Sigmoid colon (tissue), 4 donors: ENCODE data around the gene NPTX2.

Experiments used
- CTCF ChIP-seq, 4 experiments: fragments of 450-650 bp in 3 of 4; fragments of 200-600 bp in 1 of 4; IDR thresholded peaks; one replicate each; pipeline ENCODE4 v1.5.1; 2016 to 2019; ENCODE audit warnings: antibody characterized with exemption in 4 of 4, mild to moderate bottlenecking in 3 of 4, moderate library complexity in 2 of 4
- EP300 ChIP-seq, 4 donors: sonication (generic); formaldehyde crosslinking; IDR thresholded peaks; one replicate each; pipeline ENCODE4 v1.6.1; 2017; ENCODE audit warnings: antibody characterized with exemption in 4 of 4
- POLR2A ChIP-seq, 2 donors: fragments of 450-650 bp; IDR thresholded peaks; one replicate each; pipeline ENCODE4 v1.6.1; 2016; ENCODE audit warnings: antibody characterized with exemption in 2 of 2, mild to moderate bottlenecking in 2 of 2, moderate library complexity in 2 of 2
- POLR2AphosphoS5 ChIP-seq, 4 donors: sonication (generic); formaldehyde crosslinking; IDR thresholded peaks; one replicate each; pipeline ENCODE4 v1.6.1; 2017; ENCODE audit warnings: antibody characterized with exemption in 4 of 4

- no peak for TF ChIP-seq CTCF (IDR thresholded peaks at IDR 0.05)
- no peak for TF ChIP-seq EP300 (IDR thresholded peaks at IDR 0.05)
- no peak for TF ChIP-seq POLR2AphosphoS5 (IDR thresholded peaks at IDR 0.05)
- no peak for TF ChIP-seq POLR2A (IDR thresholded peaks at IDR 0.05)
Measured at GRCh38 chr7:98627413-98627790, 10.3 kb downstream of the NPTX2 start.
